Fibroblast of mammary gland (primary cell): ENCODE data around the gene ETFDH.

Experiments used
- DNase-seq: peaks from one replicate; pipeline ENCODE4 v3.0.0-alpha.2; 2010; ENCODE audit warnings: low read depth
- H3K4me3 ChIP-seq: 2 replicates; pipeline ENCODE4 v1.5.1; 2011; ENCODE audit warnings: low read depth, mild to moderate bottlenecking, low read length, moderate library complexity; ENCODE audit not compliant: control insufficient read depth
- TF ChIP-seq, protein P1 (sequence below): conservative IDR thresholded peaks from 2 replicates; pipeline ENCODE4 v1.5.1; 2011; ENCODE audit warnings: low read depth, low read length, inconsistent platforms; ENCODE audit not compliant: control insufficient read depth, insufficient read depth

Gene ETFDH

DNA sequence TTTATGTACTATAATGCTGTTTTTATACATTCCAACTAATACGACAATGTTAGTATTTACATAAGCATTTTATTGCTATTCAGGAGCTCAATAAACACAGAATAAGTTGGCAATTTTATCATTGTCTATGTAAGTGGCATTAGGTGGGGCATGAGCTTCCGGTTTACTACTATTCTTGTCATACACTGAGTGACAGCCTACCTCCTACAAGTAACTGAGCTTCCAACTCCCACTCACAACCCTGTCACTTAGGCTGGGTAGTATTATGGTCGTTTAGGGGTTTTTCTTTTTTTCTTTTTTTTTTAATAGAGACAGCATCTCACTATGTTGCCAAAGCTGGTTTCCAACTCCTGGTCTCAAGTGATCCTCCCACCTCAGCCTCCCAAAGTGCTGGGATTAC lies 43.7 kb downstream of the ETFDH start:
- no peak overlapping the region for H3K4me3 ChIP-seq
- DNase-seq, result no peak
- TF ChIP-seq, protein P1, sequence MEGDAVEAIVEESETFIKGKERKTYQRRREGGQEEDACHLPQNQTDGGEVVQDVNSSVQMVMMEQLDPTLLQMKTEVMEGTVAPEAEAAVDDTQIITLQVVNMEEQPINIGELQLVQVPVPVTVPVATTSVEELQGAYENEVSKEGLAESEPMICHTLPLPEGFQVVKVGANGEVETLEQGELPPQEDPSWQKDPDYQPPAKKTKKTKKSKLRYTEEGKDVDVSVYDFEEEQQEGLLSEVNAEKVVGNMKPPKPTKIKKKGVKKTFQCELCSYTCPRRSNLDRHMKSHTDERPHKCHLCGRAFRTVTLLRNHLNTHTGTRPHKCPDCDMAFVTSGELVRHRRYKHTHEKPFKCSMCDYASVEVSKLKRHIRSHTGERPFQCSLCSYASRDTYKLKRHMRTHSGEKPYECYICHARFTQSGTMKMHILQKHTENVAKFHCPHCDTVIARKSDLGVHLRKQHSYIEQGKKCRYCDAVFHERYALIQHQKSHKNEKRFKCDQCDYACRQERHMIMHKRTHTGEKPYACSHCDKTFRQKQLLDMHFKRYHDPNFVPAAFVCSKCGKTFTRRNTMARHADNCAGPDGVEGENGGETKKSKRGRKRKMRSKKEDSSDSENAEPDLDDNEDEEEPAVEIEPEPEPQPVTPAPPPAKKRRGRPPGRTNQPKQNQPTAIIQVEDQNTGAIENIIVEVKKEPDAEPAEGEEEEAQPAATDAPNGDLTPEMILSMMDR, result no peak

DNA sequence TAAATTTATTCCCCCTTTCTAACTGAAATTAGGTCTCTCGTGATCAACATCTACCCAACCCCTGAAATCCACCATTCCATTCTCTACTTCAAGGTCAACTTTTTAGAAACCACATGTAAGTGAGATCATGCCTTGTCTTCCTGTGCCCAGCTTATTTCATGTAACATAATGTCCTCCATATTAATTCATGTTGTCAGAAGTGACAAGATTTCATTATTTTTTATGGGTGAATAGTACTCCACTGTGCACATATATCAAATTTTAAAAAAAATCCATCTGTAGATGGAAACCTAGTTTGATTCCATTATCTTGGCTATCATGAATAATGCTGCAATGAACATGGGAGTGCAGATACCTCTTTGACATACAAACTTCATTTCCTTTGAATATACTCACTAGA lies 49.6 kb downstream of the ETFDH start:
- no peak overlapping the region for H3K4me3 ChIP-seq
- DNase-seq, result no peak
- TF ChIP-seq, protein P1, result no peak

DNA sequence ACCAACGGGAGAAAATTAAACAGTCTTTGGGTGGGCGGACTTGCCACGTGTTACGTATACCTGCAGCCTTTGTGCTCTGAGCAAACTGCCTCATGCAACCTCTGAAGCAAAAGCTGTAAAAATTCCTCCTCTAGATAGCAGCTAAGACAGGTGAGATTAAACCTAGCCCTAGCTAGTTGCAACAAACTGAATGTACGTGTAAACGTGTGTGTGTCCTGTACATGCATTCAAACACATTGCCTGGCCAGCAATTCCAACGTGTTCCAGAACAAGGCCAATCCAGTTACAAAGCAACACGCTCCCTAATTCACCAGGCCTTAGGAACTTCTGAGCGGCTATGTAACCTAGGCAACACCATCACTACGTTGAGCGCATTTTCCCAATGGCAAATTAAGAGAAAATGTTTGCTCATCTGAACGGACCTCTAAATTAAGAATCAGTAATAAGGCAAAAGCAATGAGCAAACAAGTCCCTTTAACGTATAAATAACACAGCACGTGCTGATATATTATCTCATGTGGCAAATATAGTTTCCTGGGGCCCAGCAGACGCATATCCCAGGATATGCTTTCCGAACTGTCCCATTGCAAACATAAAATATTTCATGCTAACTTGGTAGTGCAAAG lies 50.3 kb downstream of the ETFDH start:
- peak overlapping the region; percentile 94 for H3K4me3 ChIP-seq
- TF ChIP-seq, protein P1, result no peak
- DNase-seq, result peak; percentile 55

DNA sequence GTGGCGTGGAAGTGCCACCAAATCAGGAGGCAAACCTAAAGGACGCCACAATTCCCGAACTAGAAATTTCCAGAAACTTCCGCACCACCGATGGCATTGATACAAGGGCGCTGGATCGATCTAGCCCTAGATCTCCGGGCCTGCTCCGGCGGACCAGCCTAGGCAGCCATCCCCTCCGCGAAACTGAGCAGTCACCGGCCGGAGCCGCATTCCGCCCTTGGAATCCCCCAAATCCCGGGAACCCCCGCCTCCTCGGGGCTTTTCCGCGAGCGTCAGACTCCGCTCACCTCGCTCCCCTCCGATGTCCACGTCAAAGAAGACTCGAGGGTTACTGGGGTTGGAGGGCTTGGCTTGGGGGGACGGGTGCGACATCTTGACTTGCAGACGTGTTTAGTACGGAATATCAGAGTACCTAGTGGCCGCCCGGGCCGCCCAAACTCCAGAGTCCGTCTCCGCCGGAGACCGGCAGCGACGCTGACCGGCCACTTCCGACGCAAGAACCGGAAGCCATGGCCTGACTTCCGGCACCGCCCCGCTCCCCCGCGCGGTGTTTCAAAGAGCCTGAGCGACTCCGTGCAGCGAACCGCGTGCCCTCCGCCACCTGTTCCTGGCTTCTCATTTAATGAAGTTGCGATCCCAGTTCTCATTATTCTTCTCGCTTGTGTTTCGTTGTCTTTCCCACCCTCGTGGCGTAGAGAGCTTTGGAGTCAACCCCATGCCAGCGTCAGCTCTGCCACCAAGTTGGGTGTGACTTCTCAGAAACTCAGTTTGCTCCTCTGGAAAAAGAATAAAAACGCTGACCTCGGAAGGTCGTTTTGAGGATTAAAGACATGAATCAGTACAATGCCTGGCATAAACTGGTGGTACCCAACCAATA lies 51.1 kb downstream of the ETFDH start, which contains the start of gene PPID:
Gene PPID (minus strand): TSS at position 480 of the 877 bp plus-strand sequence. CDS start 108 bp downstream, at position 372.
- H3K4me3 ChIP-seq, result peak within 1 kb of the TSS; percentile 94
- TF ChIP-seq, protein P1, result no peak
- DNase-seq, result peak; percentile 71

DNA sequence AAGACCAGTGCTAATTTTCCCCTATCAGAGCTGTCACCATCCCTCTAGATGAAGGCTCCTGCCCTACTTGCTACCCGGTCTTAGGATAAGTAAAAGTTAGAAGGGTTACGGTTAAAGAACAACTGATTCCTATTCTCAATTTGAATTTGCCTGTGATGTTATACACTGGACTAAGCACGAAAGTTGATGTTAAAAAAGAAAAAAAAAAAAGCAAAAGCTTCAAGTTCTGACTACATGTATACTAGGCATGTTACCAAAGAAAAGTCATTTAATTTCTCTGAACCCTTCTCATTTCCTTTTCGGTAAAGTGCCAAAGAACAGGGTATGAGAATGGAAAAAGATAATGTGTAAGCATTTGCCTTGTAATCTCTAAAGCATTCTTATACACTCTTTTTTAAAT lies 52.5 kb downstream of the ETFDH start:
- DNase-seq, result no peak
- TF ChIP-seq, protein P1, result no peak
- H3K4me3 ChIP-seq, result no peak overlapping the region

DNA sequence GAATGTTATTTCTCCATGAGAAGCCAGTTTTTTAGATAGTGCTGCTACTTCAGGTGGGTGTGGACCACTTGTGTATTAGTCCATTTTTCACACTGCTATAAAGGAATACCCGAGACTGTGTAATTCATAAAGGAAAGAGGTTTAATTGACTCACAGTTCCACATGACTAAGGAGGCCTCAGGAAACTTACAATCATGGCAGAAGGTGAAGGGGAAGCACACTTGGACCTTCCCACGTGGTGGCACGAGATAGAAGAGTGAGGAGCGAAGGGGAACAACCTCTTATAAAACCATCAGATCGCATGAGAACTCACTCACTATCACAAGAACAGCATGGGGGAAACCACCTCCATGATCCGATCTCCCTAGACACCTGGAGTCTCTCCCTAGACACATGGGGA lies 54.5 kb downstream of the ETFDH start:
- TF ChIP-seq, protein P1, result no peak
- H3K4me3 ChIP-seq, result no peak overlapping the region
- DNase-seq, result no peak
